Measurements from ENCODE around the gene BMPER. TPM values are rescaled to one million over a fixed set of nuclear protein-coding genes. Genes with fewer than 3 reads are reported as not detected.

Gene BMPER
- total and polyA plus RNA-seq, 8 donors = 1.9 to 9.5 (median 4.6) TPM; not detected in 1

DNA sequence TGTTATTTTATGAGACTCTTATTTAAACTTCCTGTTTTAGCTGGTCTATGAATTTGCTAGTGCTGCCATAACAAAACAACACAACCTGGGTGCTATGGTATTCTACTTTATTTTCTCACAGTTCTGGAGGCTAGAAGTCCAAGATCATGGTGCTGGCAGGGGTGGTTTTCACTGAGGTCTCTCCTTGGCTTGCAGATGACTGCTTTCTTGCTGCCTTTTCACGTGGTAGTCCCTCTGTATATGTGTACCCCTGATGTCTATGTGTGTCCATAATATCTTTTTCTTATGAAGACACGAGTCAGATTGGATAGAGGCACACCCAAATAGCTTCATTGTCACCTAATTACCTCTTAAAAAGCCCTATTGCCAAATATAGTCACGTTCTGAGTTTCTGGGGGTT is 270.5 kb downstream of the BMPER start:
- intact Hi-C loops (cut with DNase I; ENCODE audit: low total_unique reads) = no loop called here
- TF ChIP-seq POLR2A (IDR thresholded peaks at IDR 0.05) (no peak), EP300 (IDR thresholded peaks at IDR 0.05) (no peak), POLR2AphosphoS5 (IDR thresholded peaks at IDR 0.05) (no peak)
- TF ChIP-seq, protein P1, sequence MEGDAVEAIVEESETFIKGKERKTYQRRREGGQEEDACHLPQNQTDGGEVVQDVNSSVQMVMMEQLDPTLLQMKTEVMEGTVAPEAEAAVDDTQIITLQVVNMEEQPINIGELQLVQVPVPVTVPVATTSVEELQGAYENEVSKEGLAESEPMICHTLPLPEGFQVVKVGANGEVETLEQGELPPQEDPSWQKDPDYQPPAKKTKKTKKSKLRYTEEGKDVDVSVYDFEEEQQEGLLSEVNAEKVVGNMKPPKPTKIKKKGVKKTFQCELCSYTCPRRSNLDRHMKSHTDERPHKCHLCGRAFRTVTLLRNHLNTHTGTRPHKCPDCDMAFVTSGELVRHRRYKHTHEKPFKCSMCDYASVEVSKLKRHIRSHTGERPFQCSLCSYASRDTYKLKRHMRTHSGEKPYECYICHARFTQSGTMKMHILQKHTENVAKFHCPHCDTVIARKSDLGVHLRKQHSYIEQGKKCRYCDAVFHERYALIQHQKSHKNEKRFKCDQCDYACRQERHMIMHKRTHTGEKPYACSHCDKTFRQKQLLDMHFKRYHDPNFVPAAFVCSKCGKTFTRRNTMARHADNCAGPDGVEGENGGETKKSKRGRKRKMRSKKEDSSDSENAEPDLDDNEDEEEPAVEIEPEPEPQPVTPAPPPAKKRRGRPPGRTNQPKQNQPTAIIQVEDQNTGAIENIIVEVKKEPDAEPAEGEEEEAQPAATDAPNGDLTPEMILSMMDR (IDR thresholded peaks at IDR 0.05) = no peak
- Histone ChIP-seq H3K27ac (no peak overlapping the region), H3K27me3 (no peaks in the 10 kb centered on the region), H3K4me3 (no peak overlapping the region), H3K4me1 (no peaks in the 10 kb centered on the region), H3K36me3 (no peaks in the 10 kb centered on the region), H3K9me3 (peaks cover 0 to 4% (median 0%) of the 10 kb centered on the region in 4 donors)
- 68 to 83% (median 78%) methylated on average over 3 of the region's 3 CpGs for WGBS, 5 donors
- DNase-seq = no peak

DNA sequence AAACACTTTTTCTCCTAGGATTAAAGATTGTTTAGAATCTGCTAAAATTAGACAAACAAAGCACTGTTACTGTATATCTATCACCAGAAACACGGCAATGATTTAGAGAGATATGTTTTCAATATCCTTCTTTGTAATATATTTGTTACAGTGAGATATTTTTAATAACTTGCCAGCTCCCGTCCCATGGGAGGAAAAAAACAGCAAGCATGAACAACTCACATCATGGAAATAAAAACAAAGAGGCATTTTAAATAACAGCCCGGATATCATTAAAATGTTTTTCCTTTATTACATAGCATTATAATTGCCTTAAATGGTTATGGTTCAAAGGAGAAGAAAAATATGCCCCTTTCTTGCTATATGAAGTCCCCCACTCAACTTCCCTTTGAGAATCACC is 272.1 kb downstream of the BMPER start:
- intact Hi-C loops (cut with DNase I; ENCODE audit: low total_unique reads) = no loop called here
- Histone ChIP-seq H3K36me3 (no peaks in the 10 kb centered on the region), H3K4me1 (no peaks in the 10 kb centered on the region), H3K27ac (no peak overlapping the region), H3K4me3 (no peak overlapping the region), H3K9me3 (peaks cover 0 to 4% (median 0%) of the 10 kb centered on the region in 4 donors), H3K27me3 (no peaks in the 10 kb centered on the region)
- peak in 1 of 2 donors; percentile 20 for DNase-seq
- TF ChIP-seq, protein P1 (IDR thresholded peaks at IDR 0.05) = no peak
- TF ChIP-seq EP300 (IDR thresholded peaks at IDR 0.05) (no peak), POLR2AphosphoS5 (IDR thresholded peaks at IDR 0.05) (no peak), POLR2A (IDR thresholded peaks at IDR 0.05) (no peak)
- 44 to 62% (median 57%) methylated on average over 3 of the region's 3 CpGs for WGBS, 5 donors

DNA sequence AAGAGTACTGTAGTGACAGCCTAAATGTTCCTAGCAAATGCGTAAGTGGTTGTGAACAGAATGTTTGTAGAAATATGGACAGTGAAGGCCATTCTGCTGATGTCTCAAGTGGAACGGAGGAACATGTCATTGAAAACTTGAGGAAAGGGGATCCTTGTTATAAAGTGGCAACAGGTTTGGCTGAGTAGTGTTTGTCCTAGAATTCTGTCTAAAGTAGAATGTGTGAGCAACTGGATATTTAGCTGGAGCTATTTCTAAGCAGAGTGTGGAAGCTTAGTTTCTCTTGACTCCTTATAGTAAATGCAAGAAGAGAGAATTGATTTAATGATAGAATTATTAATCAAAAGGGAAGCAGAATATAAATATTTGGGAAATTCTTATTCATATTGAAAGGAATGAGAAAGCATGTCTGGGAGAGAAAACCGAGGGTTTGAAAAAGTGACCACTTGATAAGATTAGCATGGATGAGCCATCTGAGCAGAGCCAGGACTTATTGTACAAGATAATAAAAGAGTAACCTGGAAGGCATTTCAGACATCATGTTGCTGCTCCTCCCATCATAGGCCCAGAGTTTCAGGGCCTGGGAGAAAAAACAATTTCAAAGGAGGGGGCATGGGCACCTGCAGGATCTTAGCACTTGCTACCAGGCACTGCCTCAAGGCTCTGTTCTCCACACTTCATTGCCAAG is 276.1 kb downstream of the BMPER start:
- no peak for DNase-seq
- Histone ChIP-seq H3K27me3 (no peaks in the 10 kb centered on the region), H3K4me1 (no peaks in the 10 kb centered on the region), H3K27ac (no peak overlapping the region), H3K36me3 (no peaks in the 10 kb centered on the region), H3K4me3 (no peak overlapping the region), H3K9me3 (peaks cover 0 to under 1% (median 0%) of the 10 kb centered on the region in 4 donors)
- TF ChIP-seq POLR2A (IDR thresholded peaks at IDR 0.05) (no peak), POLR2AphosphoS5 (IDR thresholded peaks at IDR 0.05) (no peak), EP300 (IDR thresholded peaks at IDR 0.05) (no peak)
- TF ChIP-seq, protein P1 (IDR thresholded peaks at IDR 0.05) = no peak
- 82 to 88% (median 86%) methylated on average over 3 of the region's 3 CpGs for WGBS, 5 donors
- intact Hi-C loops (cut with DNase I; ENCODE audit: low total_unique reads) = no loop called here

DNA sequence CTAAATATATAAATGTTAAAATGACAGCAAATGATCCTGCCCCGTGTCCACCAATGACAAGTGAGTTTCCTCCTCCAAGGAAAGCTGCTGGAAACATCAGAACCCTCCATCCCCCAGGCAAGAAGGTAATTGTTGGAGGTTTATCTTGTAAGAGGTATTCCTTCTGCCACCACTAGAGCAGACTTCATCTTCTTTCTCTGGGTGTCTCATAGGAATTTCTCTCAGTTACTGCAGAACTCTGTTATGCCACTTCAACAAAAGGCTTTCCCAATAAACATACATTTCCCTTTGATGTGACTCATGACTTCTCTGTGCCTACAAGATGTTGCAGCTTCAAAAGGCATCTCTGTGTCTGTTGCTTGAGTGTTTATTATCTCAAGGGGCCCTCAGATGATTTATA is 279.1 kb downstream of the BMPER start:
- DNase-seq = no peak
- no peaks in the 10 kb centered on the region for H3K9me3 ChIP-seq
- H3K27ac ChIP-seq = no peak overlapping the region
- 19 to 27% (median 20%) methylated on average over 1 of the region's 1 CpG for WGBS, 5 donors
- no peaks in the 10 kb centered on the region for H3K36me3 ChIP-seq
- H3K4me3 ChIP-seq = no peak overlapping the region
- H3K4me1 ChIP-seq = no peaks in the 10 kb centered on the region
- no peaks in the 10 kb centered on the region for H3K27me3 ChIP-seq
- no peak for TF ChIP-seq EP300 (IDR thresholded peaks at IDR 0.05)
- TF ChIP-seq, protein P1 (IDR thresholded peaks at IDR 0.05) = no peak
- no peak for TF ChIP-seq POLR2AphosphoS5 (IDR thresholded peaks at IDR 0.05)
- TF ChIP-seq POLR2A (IDR thresholded peaks at IDR 0.05) = no peak
- intact Hi-C loops (cut with DNase I; ENCODE audit: low total_unique reads) = no loop called here

Measured in stomach (tissue), 9 donors.